Measurements from ENCODE around the gene DUOX1. TPM values are rescaled to one million over a fixed set of nuclear protein-coding genes. Genes with fewer than 3 reads are reported as not detected.

The DUOX1 gene
- total RNA-seq, 4 donors from 2014 or later, result 0.33 to 1.7 (median 0.61) TPM

GRCh38 chr15:45171912-45172311 is 42.1 kb downstream of the DUOX1 start:
- H3K4me3 ChIP-seq, result no peak overlapping the region
- no peaks in the 10 kb centered on the region for H3K9me3 ChIP-seq
- H3K36me3 ChIP-seq, result peaks cover 5 to 38% (median 19%) of the 10 kb centered on the region in 4 donors
- 100% methylated on average over 6 of the region's 12 CpGs for WGBS
- no peak overlapping the region for H3K27ac ChIP-seq (replicated peaks in 1 of 4)
- TF ChIP-seq CTCF (IDR thresholded peaks at IDR 0.05) (no peak), POLR2A (IDR thresholded peaks at IDR 0.05; ENCODE audit: low read depth) (no peak), EP300 (IDR thresholded peaks at IDR 0.05) (no peak), POLR2AphosphoS5 (IDR thresholded peaks at IDR 0.05) (no peak)
- peaks cover 0 to 19% (median 17%) of the 10 kb centered on the region in 4 donors for H3K4me1 ChIP-seq
- intact Hi-C loops (cut with DNase I), result no loop called here
- no peak for DNase-seq (ENCODE audit: extremely low spot score)
- no peaks in the 10 kb centered on the region for H3K27me3 ChIP-seq

GRCh38 chr15:45174069-45174468 is 44.3 kb downstream of the DUOX1 start:
- H3K36me3 ChIP-seq, result peaks cover 5 to 41% (median 19%) of the 10 kb centered on the region in 4 donors
- WGBS, result 82% methylated on average over 4 of the region's 6 CpGs
- intact Hi-C loops (cut with DNase I), result no loop called here

GRCh38 chr15:45174577-45174976 is 44.8 kb downstream of the DUOX1 start:
- WGBS, result 91% methylated on average over 2 of the region's 2 CpGs
- intact Hi-C loops (cut with DNase I), result no loop called here
- no peaks in the 10 kb centered on the region for H3K27me3 ChIP-seq
- H3K4me1 ChIP-seq, result peaks cover 0 to 4% (median 0%) of the 10 kb centered on the region in 4 donors
- no peak overlapping the region for H3K4me3 ChIP-seq
- H3K36me3 ChIP-seq, result peaks cover 5 to 41% (median 19%) of the 10 kb centered on the region in 4 donors
- no peaks in the 10 kb centered on the region for H3K9me3 ChIP-seq
- no peak overlapping the region for H3K27ac ChIP-seq (replicated peaks in 1 of 4)
- TF ChIP-seq POLR2A (IDR thresholded peaks at IDR 0.05; ENCODE audit: low read depth) (no peak), POLR2AphosphoS5 (IDR thresholded peaks at IDR 0.05) (no peak), EP300 (IDR thresholded peaks at IDR 0.05) (no peak), CTCF (IDR thresholded peaks at IDR 0.05) (no peak)
- no peak for DNase-seq (ENCODE audit: extremely low spot score)

More at GRCh38 chr15:45174069-45174468, 44.3 kb downstream of the DUOX1 start:
- H3K27me3 ChIP-seq, result no peaks in the 10 kb centered on the region
- TF ChIP-seq EP300 (IDR thresholded peaks at IDR 0.05), result no peak
- no peak for TF ChIP-seq POLR2AphosphoS5 (IDR thresholded peaks at IDR 0.05)
- TF ChIP-seq POLR2A (IDR thresholded peaks at IDR 0.05; ENCODE audit: low read depth), result no peak
- no peak for TF ChIP-seq CTCF (IDR thresholded peaks at IDR 0.05)
- peaks cover 0 to 3% (median 0%) of the 10 kb centered on the region in 4 donors for H3K4me1 ChIP-seq
- H3K27ac ChIP-seq (replicated peaks in 1 of 4), result no peak overlapping the region
- DNase-seq (ENCODE audit: extremely low spot score), result no peak
- H3K9me3 ChIP-seq, result no peaks in the 10 kb centered on the region
- no peak overlapping the region for H3K4me3 ChIP-seq

- Histone ChIP-seq H3K27ac (replicated peaks in 1 of 4) (no peak overlapping the region), H3K4me3 (no peak overlapping the region), H3K4me1 (peaks cover 0 to 5% (median 0%) of the 10 kb centered on the region in 4 donors), H3K36me3 (peaks cover 5 to 32% (median 17%) of the 10 kb centered on the region in 4 donors), H3K9me3 (no peaks in the 10 kb centered on the region), H3K27me3 (no peaks in the 10 kb centered on the region)
- no peak for DNase-seq (ENCODE audit: extremely low spot score)
- intact Hi-C loops (cut with DNase I), result no loop called here
- TF ChIP-seq POLR2AphosphoS5 (IDR thresholded peaks at IDR 0.05) (no peak), CTCF (IDR thresholded peaks at IDR 0.05) (no peak), POLR2A (IDR thresholded peaks at IDR 0.05; ENCODE audit: low read depth) (no peak), EP300 (IDR thresholded peaks at IDR 0.05) (no peak)
- 82% methylated on average over 3 of the region's 3 CpGs for WGBS
Observed at GRCh38 chr15:45177285-45177684, 47.5 kb downstream of the DUOX1 start.

Measured in esophagus muscularis mucosa (tissue), 4 donors.